NCI-H510A (cell line): Measurements from ENCODE around the gene SEMA6D.
"Not testable (repeated sequence)": the region's sequence is repeated elsewhere in the genome, so short reads cannot be mapped to it uniquely, and the experiment has no call there.

Source experiments
- DNase-seq: peaks from one replicate; lab custom pipeline; 2025; lab: John Stamatoyannopoulos, UW

Gene SEMA6D

DNA sequence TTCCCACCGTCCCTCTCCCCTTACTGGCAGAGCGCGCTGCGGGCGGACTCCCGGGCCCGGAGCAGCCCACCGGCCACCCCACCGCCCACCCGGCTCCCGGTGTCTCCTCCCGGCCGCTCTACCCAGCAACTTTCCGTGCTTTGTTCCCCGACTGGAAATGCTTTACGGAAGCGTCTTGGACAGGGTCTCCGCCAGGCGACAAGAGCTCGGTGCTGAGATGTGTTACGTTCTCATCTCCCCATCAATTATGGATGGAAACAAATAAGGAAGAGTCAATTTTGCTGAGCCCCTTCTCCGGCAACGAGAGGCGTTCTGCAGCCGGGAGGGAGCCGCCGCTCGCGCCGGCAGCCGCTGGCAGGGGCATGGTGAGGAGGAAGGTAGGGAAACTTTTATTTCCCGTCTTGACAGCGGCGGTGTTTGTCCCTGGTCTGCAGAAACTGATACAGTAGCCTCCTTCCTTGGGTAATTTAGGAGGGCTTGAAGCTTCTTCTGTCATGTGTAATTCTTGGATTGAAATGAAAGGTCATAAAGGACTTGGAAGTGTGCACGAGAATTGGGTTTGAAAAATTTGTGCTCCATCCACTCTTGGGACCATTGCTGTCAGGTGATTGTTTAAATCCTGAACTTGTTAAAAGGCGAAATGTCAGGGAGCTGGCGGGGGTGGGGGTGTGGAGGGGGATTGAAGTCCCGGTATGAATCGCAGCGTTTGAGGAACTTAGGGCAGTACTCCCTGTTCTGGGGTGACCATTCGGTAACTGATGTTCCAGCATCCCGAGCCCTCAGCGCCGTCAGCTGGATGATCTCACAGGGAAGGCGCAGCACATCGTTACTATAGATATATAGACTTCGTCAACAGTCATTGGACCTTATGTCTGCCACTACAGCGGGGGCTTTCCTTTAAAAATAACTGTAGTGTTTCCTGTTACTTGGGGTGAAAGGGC is 1.5 kb downstream of the SEMA6D start:
- no peak for DNase-seq

GRCh38 chr15:47719730-47720129 is 2.4 kb downstream of the SEMA6D start:
- no peak for DNase-seq

GRCh38 chr15:47720555-47720954 is 3.2 kb downstream of the SEMA6D start:
- no peak for DNase-seq

GRCh38 chr15:47721676-47722075 is 4.4 kb downstream of the SEMA6D start:
- no peak for DNase-seq

- no peak for DNase-seq
These were observed 7.0 kb downstream of the SEMA6D start for GRCh38 chr15:47724346-47724745.

- no peak for DNase-seq
These were observed 7.7 kb downstream of the SEMA6D start for GRCh38 chr15:47725051-47725450.

DNA sequence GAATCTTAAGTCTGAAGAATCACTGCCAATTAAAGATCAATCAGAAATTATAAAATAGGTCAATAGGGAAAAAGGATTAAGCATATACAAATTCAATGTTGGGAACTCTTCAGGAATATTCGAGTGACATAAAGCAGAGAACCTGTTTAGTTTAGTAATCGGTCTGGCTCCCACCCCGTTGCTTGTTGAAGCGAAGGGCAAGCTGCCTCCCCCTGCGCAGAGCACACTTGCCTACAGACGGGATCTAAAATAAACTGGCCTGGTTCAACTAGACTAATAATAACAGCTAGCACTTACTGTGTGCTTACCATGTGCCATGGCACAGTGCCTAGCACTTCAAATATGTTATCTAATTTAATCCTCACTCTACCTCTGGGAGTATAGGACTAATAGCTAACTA is 8.6 kb downstream of the SEMA6D start:
- no peak for DNase-seq

DNA sequence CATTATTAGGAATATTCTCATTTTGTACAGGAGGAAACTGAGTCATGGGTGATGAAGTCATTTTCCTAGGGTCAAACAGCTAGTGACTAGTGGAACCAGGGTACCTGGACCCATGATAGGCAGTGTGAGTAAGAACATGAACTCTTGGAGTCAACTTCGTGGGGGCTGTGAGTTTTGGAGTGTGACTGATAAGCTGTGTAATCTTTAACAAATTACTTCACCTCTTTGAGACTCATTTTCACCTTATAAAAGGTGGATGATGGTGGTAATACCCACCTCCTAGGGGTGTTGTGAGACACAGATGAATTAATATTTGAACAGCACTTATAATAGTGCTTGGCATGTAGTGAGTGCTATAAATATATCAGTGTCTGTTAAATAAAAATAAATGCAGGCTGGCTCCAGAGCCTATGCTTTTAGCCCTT is 9.1 kb downstream of the SEMA6D start:
- no peak for DNase-seq

GRCh38 chr15:47727137-47727536 is 9.8 kb downstream of the SEMA6D start:
- no peak for DNase-seq

DNA sequence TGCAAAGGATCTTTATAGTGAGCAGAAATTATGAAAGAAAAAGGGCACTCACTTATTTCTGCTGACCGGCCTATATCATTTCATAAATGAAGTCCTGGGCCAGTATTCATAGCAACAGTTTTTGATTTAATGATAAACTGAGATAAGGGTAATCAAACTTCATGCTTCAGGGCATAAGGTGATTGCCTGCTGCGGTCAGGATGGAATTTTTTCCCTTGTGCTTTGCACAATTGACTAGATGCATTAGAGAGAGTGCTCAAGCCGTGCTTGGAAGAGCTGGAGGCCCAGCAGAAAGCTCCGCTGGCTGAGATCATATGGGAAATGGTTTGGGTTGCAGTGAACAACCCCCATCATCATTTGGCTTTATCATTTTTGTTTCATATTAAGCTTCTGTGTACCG is 10.4 kb downstream of the SEMA6D start:
- DNase-seq: no peak

DNA sequence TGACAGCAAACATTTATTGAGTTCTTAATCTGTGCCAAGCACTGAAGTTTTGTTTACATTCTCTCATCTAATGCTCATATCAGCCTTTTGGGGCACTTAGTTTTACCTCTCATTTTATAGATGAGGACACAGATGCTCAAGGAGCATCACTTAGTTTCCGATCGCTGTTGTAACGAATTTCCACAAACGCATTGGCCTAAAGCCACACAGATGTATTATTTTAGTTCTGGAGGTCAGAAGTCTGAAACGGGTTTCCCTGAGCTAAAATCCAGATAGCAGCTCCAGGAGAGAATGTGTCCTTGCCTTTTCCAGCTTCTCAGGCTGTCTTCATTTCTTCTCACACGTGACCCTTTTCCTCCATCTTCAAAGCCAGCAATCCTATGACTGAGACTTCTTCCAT is 11.1 kb downstream of the SEMA6D start:
- DNase-seq: no peak

- DNase-seq: no peak
These were observed 11.6 kb downstream of the SEMA6D start for GRCh38 chr15:47728886-47729285.

GRCh38 chr15:47731230-47731629 is 13.9 kb downstream of the SEMA6D start:
- DNase-seq: no peak

DNA sequence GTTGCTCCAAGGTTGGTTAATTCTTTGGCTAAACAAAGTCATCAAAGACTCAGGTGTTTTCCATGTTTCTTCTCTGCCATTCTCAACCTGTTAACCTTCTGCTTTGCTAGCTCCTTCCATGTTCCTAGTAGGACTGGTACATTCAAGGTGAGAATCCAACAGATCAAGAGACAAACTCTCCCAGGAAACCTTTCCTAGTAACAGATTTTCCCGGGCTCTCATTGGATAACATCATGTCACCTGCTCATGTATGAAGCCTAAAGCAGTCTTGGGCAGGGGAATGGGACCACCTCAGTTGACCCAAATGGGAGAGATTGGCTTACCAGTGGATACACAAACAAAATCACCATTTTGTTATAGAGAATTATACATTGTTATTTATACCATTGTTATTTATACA is 14.9 kb downstream of the SEMA6D start:
- no peak for DNase-seq

- DNase-seq: no peak
These were observed 15.8 kb downstream of the SEMA6D start for GRCh38 chr15:47733085-47733484.

DNA sequence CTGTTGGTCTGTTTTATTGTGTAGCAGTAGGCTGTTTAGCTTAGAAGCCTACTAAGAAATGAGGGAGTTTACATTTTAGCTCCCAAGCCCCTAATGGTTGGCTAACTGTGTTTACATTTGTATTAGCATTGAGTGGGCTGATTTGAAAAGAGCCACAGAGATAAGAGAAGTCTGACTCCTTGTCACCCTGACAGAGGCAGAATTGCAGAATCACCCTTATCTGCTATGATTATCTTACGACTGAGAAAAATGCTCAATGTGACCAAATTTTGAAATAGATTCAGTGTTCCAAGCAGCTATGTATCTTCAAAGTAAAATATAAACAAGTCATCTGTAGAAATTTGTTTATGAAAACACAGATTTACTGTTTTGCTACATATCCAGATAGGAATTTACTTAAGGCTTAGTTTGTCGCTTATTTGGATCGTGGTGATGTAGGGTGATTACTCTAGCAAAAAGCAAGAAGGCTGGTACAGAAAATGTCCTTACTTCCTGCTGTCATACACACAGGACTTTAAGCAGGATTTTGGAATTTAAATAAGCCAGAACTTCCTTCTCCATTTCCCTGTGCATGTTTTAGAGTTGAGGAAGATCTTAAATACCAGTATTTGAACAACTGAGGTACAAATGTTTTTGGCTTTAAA is 19.0 kb downstream of the SEMA6D start:
- no peak for DNase-seq

- no peak for DNase-seq
These were observed 20.2 kb downstream of the SEMA6D start for GRCh38 chr15:47737477-47737876.

DNA sequence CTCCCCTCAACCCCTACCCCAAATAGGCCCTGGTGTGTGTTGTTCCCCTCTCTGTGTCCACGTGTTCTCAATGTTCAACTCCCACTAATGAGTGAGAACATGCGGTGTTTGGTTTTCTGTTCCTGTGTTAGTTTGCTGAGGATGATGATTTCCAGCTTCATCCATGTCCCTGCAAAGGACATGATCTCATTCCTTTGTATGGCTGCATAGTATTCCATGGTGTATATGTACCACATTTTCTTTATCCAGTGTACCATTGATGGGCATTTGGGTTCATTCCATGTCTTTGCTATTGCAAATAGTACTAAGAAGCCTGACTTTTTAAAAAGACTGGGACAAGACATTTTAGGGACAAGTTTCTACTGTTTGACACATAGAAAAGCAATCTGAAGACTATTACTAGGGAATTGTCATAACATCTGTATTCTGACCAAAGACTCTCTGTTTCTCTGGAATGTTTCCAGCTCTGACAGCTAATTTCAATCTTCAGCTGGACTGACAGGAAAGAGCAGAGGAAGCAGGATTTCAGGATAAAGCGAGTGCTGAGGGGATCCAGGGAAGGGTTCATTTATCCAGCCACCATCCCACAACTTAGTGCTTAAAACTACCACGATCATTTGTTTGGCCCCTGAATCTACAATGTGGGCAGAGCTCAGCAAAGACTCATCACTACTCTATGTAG is 21.0 kb downstream of the SEMA6D start:
- not testable (repeated sequence) for DNase-seq

GRCh38 chr15:47741082-47741481 is 23.8 kb downstream of the SEMA6D start:
- no peak for DNase-seq

GRCh38 chr15:47741907-47742306 is 24.6 kb downstream of the SEMA6D start:
- DNase-seq: no peak

DNA sequence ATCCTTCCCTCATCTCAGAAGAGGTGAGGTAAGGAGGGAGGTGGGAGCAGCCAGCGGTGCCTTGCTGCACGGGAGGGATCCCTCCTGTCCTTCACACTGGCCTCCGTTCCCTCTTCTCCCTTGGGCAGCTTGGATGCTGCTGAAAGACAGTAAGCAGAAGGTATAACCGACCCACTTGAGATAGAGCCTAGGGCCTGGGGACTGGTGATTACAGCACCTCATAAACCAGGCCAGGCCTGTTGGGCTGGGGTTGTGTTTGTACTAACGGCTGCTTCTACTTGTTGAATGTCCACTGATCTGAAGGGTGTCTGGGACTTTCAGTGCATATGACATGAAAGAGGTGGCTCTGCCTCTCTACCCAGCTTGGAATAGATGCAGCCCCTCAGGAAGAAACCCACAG is 25.0 kb downstream of the SEMA6D start:
- no peak for DNase-seq

DNA sequence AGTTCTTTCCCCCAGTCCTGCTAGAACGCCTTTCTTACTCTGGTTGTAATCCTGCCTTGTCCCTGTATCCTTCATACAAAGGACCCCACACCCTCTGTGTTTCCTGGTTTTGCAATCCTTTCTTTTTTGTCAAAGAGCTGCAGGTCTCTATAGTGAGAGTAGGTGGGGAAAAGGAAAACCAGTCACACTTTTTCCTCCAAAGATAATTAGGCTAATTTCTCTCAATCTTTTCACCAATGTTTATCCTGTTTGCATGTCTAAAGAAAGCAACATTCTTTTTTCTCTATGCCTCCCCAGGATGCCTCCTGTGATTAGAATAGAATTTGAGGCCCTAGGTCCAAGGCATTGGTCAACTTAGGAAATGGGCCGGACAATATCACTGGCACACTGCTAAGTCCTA is 25.4 kb downstream of the SEMA6D start:
- DNase-seq: no peak

- no peak for DNase-seq
These were observed 26.1 kb downstream of the SEMA6D start for GRCh38 chr15:47743385-47743784.
